Measurements from ENCODE around the gene GOT1.

DNA sequence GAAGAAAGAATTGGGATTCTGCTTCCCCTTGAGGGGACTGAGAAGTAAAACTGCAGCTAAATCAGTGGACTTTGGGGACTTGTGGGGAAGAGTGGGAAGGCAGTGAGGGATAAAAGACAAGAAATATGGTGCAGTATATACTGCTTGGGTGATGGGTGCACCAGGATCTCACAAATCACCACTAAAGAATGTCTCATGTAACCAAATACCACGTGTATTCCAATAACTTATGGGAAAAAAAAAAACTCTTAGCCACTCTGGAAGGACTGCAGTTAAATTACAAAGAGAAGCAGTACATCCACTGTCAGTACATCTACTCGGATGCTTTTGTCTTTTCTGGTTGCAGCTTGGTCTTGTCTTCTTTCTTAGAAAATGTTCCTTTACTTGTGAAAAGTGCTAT lies 27.4 kb upstream of the GOT1 start:
- TF ChIP-seq, protein P1, sequence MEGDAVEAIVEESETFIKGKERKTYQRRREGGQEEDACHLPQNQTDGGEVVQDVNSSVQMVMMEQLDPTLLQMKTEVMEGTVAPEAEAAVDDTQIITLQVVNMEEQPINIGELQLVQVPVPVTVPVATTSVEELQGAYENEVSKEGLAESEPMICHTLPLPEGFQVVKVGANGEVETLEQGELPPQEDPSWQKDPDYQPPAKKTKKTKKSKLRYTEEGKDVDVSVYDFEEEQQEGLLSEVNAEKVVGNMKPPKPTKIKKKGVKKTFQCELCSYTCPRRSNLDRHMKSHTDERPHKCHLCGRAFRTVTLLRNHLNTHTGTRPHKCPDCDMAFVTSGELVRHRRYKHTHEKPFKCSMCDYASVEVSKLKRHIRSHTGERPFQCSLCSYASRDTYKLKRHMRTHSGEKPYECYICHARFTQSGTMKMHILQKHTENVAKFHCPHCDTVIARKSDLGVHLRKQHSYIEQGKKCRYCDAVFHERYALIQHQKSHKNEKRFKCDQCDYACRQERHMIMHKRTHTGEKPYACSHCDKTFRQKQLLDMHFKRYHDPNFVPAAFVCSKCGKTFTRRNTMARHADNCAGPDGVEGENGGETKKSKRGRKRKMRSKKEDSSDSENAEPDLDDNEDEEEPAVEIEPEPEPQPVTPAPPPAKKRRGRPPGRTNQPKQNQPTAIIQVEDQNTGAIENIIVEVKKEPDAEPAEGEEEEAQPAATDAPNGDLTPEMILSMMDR (conservative IDR thresholded peaks at IDR 0.05; ENCODE audit: low read depth, low read length) = no peak
- no peak for TF ChIP-seq EZH2phosphoT487 (IDR thresholded peaks at IDR 0.05; ENCODE audit: borderline replicate concordance, low read length)
